ENCODE results near the gene TMIGD3.

TMIGD3 gene

DNA sequence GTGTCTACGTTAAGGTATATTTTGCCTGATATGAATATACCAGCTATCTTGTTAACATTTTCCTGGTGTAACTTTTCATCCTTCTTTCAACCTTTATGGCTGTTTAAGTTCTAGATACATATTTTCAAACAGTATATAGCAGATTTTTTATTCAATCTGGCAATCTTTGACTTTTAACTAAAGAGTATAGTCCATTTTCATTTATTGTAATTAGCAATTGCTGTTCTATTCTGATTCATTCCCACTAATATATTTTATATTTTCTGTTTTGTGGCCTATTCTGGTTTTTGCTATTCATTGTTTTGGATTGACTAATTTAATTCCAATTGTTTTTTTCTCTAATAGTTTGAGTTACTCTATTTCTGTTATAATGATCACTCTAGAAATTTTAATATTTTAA lies 37.0 kb downstream of the TMIGD3 start:
- Histone ChIP-seq H3K4me2 (ENCODE audit: low read depth, low read length, poor library complexity, severe bottlenecking) (no peak overlapping the region), H3F3A (ENCODE audit: insufficient read depth) (peaks cover 28% of the 10 kb centered on the region; the same call in 1 of the 2 replicates), H4K20me1 (ENCODE audit: low read depth, low read length) (no peaks in the 10 kb centered on the region), H2AFZ (ENCODE audit: low read depth, low read length, severe bottlenecking) (no peak overlapping the region), H3K79me2 (ENCODE audit: insufficient read depth, low read length) (no peaks in the 10 kb centered on the region), H3K9me3 (ENCODE audit: insufficient read depth, low read length) (no peaks in the 10 kb centered on the region), H3K27ac (ENCODE audit: low read depth, low read length) (no peak overlapping the region), H3K9me2 (replicated peaks; ENCODE audit: insufficient read depth, low read length) (no peaks in the 10 kb centered on the region), H3K27me3 (ENCODE audit: low read length) (no peaks in the 10 kb centered on the region), H3K36me3 (ENCODE audit: low read length) (peaks cover 11% of the 10 kb centered on the region; the same call in 1 of the 2 replicates), H3K4me3 (ENCODE audit: insufficient read depth, low read length, poor library complexity, severe bottlenecking) (no peak overlapping the region), H3K9ac (ENCODE audit: low read length) (no peak overlapping the region)
- TF ChIP-seq EZH2phosphoT487 (conservative IDR thresholded peaks at IDR 0.05; ENCODE audit: low read length) (no peak), CTCF (IDR thresholded peaks at IDR 0.05; ENCODE audit: insufficient read depth, low read length, poor library complexity, severe bottlenecking) (no peak)

- no peaks in the 10 kb centered on the region for H3K9me3 ChIP-seq (ENCODE audit: insufficient read depth, low read length)
Measured at GRCh38 chr1:111465754-111466153, 37.7 kb downstream of the TMIGD3 start.

DNA sequence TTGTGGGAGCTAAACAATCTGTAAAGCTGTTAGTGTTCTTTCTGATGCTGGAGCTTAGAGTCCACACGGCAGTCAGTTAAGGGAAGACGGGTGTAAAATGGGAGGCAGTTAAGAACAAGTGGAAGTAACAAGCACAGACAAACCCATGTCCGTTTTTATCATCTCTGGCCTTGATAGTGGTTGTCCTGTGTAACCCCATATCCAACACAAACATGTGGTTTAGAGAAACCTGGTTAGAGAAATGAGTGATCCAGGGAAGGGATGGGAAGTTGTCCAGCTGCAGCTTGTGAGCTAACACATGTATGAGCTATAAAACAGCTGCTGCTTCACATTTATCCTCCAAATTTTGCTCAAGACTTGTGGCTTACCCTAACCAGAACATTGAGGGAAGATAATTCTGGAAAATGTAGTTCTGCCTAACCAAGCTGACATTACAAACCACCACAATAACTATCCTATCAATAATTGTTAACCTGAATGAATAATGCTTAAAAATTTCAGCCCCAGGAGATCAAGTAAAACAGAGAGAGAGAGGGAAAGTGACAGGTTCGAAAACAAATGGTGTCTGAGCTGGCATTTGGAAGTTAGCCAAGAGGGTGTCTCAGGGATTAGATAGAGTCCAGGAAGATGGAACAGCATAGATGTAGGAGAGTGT lies 40.3 kb downstream of the TMIGD3 start:
- H3K79me2 ChIP-seq (ENCODE audit: insufficient read depth, low read length) = no peaks in the 10 kb centered on the region
- no peak overlapping the region for H3K27ac ChIP-seq (ENCODE audit: low read depth, low read length)
- H4K20me1 ChIP-seq (ENCODE audit: low read depth, low read length) = no peaks in the 10 kb centered on the region
- no peak overlapping the region for H2AFZ ChIP-seq (ENCODE audit: low read depth, low read length, severe bottlenecking)
- H3K9me3 ChIP-seq (ENCODE audit: insufficient read depth, low read length) = no peaks in the 10 kb centered on the region
- H3K9me2 ChIP-seq (replicated peaks; ENCODE audit: insufficient read depth, low read length) = no peaks in the 10 kb centered on the region
- H3F3A ChIP-seq (ENCODE audit: insufficient read depth) = peaks cover 24% of the 10 kb centered on the region; the same call in 1 of the 2 replicates
- no peak overlapping the region for H3K4me3 ChIP-seq (ENCODE audit: insufficient read depth, low read length, poor library complexity, severe bottlenecking)
- peaks cover 20% of the 10 kb centered on the region; the same call in 1 of the 2 replicates for H3K36me3 ChIP-seq (ENCODE audit: low read length)
- no peaks in the 10 kb centered on the region for H3K27me3 ChIP-seq (ENCODE audit: low read length)
- H3K9ac ChIP-seq (ENCODE audit: low read length) = no peak overlapping the region
- TF ChIP-seq CTCF (IDR thresholded peaks at IDR 0.05; ENCODE audit: insufficient read depth, low read length, poor library complexity, severe bottlenecking) (no peak), EZH2phosphoT487 (conservative IDR thresholded peaks at IDR 0.05; ENCODE audit: low read length) (no peak)
- no peak overlapping the region for H3K4me2 ChIP-seq (ENCODE audit: low read depth, low read length, poor library complexity, severe bottlenecking)

More at GRCh38 chr1:111465754-111466153, 37.7 kb downstream of the TMIGD3 start:
- H3K9ac ChIP-seq (ENCODE audit: low read length) = no peak overlapping the region
- H3K27me3 ChIP-seq (ENCODE audit: low read length) = no peaks in the 10 kb centered on the region
- no peaks in the 10 kb centered on the region for H3K9me2 ChIP-seq (replicated peaks; ENCODE audit: insufficient read depth, low read length)
- no peak overlapping the region for H3K27ac ChIP-seq (ENCODE audit: low read depth, low read length)
- TF ChIP-seq EZH2phosphoT487 (conservative IDR thresholded peaks at IDR 0.05; ENCODE audit: low read length) = no peak
- no peak for TF ChIP-seq CTCF (IDR thresholded peaks at IDR 0.05; ENCODE audit: insufficient read depth, low read length, poor library complexity, severe bottlenecking)
- peaks cover 11% of the 10 kb centered on the region; the same call in 1 of the 2 replicates for H3K36me3 ChIP-seq (ENCODE audit: low read length)
- no peak overlapping the region for H3K4me2 ChIP-seq (ENCODE audit: low read depth, low read length, poor library complexity, severe bottlenecking)
- no peak overlapping the region for H3K4me3 ChIP-seq (ENCODE audit: insufficient read depth, low read length, poor library complexity, severe bottlenecking)
- H3K79me2 ChIP-seq (ENCODE audit: insufficient read depth, low read length) = no peaks in the 10 kb centered on the region
- H4K20me1 ChIP-seq (ENCODE audit: low read depth, low read length) = no peaks in the 10 kb centered on the region
- no peak overlapping the region for H2AFZ ChIP-seq (ENCODE audit: low read depth, low read length, severe bottlenecking)
- peaks cover 28% of the 10 kb centered on the region; the same call in 1 of the 2 replicates for H3F3A ChIP-seq (ENCODE audit: insufficient read depth)
